ENCODE results near the gene LRRC1. TPM values are rescaled to one million over a fixed set of nuclear protein-coding genes. Genes with fewer than 3 reads are reported as not detected.
A peak's percentile ranks its signal among the peaks of the same experiment; 100 is the strongest.

The LRRC1 gene
- total RNA-seq, 1 donor from 2014 or later = 17.8 TPM

GRCh38 chr6:53887316-53887715 lies 92.5 kb downstream of the LRRC1 start:
- no peak for DNase-seq (ENCODE audit: low spot score)

- no peak for DNase-seq (ENCODE audit: low spot score)
Measured at GRCh38 chr6:53888931-53889330, 94.1 kb downstream of the LRRC1 start.

- no peak for DNase-seq (ENCODE audit: low spot score)
Measured at GRCh38 chr6:53889365-53889764, 94.6 kb downstream of the LRRC1 start.

GRCh38 chr6:53892707-53893106 lies 97.9 kb downstream of the LRRC1 start:
- DNase-seq (ENCODE audit: low spot score) = no peak

DNA sequence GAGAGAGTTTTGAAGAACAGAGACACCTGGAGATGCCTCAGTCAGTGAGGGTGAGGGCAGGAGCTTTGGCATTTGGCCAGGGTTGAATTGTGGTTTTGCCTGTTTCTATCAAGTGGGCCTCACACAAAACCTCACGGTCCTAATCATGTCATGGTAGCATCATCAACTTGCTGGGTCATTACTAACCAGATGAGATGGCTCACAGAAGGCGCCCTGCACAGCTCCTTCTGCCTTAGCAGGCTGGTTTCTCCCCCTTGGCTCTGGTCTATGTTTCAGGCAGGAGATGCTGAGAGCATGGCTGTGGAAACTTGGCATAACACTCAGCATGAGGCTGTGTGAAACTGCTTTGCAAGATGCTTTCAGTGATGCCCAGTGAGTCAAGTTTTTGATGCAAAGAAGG lies 99.3 kb downstream of the LRRC1 start:
- DNase-seq (ENCODE audit: low spot score) = peak; percentile 81

DNA sequence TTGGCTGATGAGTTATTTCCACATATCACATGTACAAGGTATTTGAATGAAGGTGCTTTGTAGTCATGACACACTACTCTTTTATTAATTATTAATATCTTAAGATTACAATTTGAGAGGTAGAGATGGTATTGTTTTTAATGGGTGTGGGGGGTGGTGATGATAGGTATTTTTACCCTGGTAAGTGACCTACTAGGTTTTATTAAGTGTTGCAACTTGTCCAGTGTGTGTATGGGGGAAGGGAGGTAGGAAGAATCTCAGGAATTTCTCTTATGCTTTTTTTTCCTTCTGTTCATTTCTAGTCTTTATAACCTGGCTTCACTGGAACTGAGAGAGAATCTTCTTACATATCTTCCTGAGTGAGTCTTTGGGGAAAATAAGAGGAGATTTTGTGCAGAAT lies 101.4 kb downstream of the LRRC1 start:
- peak; percentile 50 for DNase-seq (ENCODE audit: low spot score)

DNA sequence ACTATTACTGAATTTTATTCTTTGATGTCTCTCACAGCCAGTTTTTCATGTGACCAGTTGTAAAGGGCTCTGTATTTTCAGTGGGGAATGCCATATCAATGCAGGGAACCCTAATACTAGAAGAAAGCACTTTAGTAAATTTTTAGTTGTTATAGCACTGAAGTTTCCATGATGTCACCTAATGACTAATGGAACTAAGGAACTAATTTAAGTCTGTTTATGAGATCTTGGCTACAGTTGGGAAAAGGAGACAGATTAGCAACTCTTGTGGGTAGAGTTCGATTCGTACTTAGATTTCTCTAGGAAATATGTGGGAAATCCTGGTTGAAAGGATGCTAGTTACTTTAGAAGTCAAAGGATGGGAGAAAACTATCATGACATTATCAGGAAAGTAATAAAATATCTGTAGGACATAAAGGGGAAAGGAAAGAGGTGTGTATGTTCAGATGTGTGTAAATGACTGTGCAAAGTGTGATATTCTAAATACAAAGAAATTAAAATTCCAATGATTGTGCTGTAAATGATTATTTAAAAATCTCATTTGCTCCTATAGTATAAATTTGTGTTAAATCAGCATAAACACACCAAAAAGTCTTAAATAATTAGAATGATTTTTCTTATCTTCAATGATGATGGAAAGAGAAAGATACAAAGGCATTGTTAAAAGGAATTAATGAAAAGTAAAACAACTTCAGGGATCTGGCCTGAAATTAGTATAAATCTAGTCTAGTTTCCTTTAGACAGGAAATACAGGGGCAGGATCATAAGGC lies 103.4 kb downstream of the LRRC1 start:
- no peak for DNase-seq (ENCODE audit: low spot score)

- DNase-seq (ENCODE audit: low spot score) = no peak
Measured at GRCh38 chr6:53899512-53899911, 104.7 kb downstream of the LRRC1 start.

DNA sequence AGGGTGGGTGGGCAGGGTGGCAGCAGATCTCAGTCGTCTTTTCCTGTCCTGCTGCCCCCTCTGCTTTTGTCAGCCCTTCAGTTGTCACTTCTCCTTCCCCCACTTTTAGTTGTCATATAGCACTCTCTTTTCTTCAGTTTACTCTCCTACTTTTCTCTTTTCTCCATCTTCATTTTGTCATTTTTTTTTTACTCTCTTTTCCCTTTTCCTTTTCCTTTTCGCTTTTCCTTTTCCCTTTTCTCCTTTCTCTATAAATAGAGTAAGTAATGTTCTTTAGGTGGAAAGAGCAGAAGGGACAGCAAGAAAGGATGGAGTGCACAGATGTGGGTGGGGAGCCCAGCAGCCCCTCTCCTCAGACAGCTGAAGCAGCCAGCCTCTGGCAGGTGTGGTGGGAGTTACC lies 108.6 kb downstream of the LRRC1 start:
- no peak for DNase-seq (ENCODE audit: low spot score)

DNA sequence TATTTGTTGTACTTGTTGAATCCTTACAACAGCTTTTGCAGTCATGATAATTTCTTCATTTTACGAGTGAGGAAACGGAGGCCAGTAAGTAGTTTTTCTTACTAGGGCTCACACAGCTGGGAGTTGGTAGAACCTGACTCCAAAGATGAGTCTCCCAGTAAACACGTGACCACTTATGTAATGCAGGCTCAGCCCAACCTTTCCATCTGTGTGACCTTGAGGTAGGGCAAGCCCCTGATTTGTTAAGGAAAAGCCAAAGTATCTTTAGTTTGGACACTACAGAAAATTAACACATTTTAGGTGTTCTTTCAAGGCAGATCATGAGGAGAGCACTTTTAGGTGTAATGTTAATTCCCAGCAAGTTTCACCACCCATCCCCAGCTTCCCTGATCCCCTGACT lies 111.3 kb downstream of the LRRC1 start:
- no peak for DNase-seq (ENCODE audit: low spot score)

DNA sequence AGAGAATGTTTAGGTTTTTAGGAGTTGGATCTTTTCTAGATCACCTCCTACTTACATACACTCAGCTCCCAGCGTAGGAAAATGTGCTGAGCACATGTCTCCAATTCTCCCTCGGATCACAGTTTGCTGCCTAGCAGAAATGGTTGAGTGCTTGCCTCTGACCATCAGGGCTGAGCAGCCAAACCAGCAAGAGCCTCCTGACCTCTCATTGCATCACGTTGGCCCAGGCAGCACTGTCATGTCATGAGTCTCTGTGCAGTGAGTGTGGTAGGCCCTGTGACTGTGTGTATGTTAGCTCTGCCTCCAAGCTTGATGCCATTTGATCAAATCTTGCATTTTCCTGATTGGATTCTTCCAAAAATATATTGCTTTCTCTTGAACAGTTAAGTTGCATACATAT lies 112.0 kb downstream of the LRRC1 start:
- DNase-seq (ENCODE audit: low spot score) = no peak

- no peak for DNase-seq (ENCODE audit: low spot score)
Measured at GRCh38 chr6:53910834-53911233, 116.0 kb downstream of the LRRC1 start.

DNA sequence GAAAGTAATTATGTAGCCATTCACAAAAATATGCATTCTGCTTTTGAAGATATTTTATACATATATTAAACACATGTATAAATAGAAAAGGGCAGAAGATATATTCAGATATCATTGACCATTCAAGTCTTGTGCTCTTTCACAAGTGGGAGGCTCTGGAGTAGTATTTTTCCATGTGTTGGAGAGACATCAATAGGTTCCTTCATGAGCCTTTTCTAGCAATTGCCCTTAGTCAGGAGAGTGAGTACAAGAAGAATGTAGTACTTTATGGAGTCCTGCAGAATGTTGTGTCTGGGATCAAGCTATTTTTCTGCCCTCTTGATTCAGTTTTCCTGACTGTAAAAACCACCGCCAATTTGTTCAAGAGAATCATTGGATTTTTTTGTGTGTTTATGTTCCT lies 117.9 kb downstream of the LRRC1 start:
- DNase-seq (ENCODE audit: low spot score) = no peak

DNA sequence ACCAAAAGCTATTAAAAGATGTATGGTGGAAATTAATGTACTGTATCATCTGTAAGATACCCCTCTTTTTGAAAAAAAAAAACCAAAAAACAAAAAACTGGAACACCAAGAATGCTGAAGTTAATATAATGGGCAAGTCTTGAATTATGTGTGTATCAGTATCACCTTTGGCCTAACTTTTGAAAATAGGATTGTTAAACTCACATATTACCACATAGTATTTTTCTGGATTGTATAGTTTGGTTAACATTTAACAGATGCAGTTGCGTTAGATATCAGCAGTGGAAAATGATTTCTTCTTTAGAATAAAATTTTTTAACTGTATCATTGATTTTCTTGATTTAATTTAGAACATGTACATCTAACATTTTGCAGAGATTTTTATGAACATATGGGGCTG lies 118.5 kb downstream of the LRRC1 start:
- DNase-seq (ENCODE audit: low spot score) = no peak

- DNase-seq (ENCODE audit: low spot score) = no peak
Measured at GRCh38 chr6:53915026-53915691, 120.4 kb downstream of the LRRC1 start.

GRCh38 chr6:53916804-53917463 lies 122.1 kb downstream of the LRRC1 start:
- no peak for DNase-seq (ENCODE audit: low spot score)

DNA sequence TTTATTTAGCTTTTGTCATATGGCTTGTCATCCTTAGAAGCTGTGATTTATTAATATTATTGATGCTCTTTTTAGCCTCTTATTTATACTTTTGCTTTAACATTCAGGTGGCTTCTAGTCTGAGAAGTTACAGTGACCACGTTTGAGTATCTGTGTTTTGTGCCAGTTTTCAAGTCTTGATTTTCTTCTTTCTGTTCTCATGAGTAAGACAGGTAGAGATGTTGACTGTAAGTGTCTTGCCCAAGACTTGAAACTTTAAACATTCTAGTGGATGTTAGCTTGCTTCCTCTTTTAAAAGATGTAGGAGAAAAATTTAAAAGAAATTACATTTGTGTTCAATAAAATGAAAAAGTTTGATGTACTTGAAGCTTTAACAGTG lies 122.6 kb downstream of the LRRC1 start:
- DNase-seq (ENCODE audit: low spot score) = no peak

GRCh38 chr6:53918854-53919510 lies 124.2 kb downstream of the LRRC1 start:
- DNase-seq (ENCODE audit: low spot score) = no peak

- no peak for DNase-seq (ENCODE audit: low spot score)
Measured at GRCh38 chr6:53919881-53920360, 125.1 kb downstream of the LRRC1 start.

- no peak for DNase-seq (ENCODE audit: low spot score)
Measured at GRCh38 chr6:53920881-53921280, 126.1 kb downstream of the LRRC1 start.

GRCh38 chr6:53921639-53922038 lies 126.8 kb downstream of the LRRC1 start:
- DNase-seq (ENCODE audit: low spot score) = no peak

DNA sequence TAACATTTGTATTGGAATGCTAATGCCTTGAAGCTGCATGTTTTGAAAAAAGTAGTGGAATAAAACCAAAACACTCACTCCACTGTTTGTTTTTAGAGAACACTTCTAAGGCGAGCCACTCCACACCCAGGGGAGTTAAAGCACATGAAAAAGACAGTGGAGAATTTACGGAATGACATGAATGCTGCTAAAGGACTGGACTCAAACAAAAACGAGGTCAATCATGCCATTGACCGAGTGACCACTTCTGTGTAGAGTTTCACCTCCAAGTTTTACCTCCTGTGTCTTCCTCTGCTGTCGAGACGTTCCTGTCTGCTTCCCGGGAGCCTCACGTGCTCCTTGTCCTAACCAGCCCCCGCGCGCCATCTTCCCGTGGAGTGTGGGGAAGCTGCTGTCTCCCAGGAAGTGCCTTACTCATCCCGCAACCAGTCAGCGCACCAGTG lies 127.8 kb downstream of the LRRC1 start:
- no peak for DNase-seq (ENCODE audit: low spot score)
